ENCODE data around the gene HAAO.

The HAAO gene

GRCh38 chr2:42752816-42753813 is 39.3 kb downstream of the HAAO start:
- no peak overlapping the region for H3K27ac ChIP-seq (ENCODE audit: low read length)
- no peak overlapping the region for H3K4me3 ChIP-seq (ENCODE audit: low read depth in 1 of 2, low read length in 2 of 2)
- H3K9me3 ChIP-seq (ENCODE audit: control insufficient read depth in 1 of 2, low read length in 2 of 2), result no peaks in the 10 kb centered on the region
- H3K36me3 ChIP-seq (ENCODE audit: control insufficient read depth in 1 of 2, insufficient read depth in 2 of 2, low read length in 2 of 2), result peaks cover 8% of the 10 kb centered on the region in 2 donors
- H3K27me3 ChIP-seq (ENCODE audit: low read depth, low read length), result no peaks in the 10 kb centered on the region
- H3K4me1 ChIP-seq (ENCODE audit: control insufficient read depth in 1 of 2, insufficient read depth in 2 of 2, low read length in 2 of 2), result peaks cover 0 to 10% of the 10 kb centered on the region in 2 donors

- Histone ChIP-seq H3K4me1 (ENCODE audit: control insufficient read depth in 1 of 2, insufficient read depth in 2 of 2, low read length in 2 of 2) (peaks cover 0 to 10% of the 10 kb centered on the region in 2 donors), H3K27ac (ENCODE audit: low read length) (no peak overlapping the region), H3K4me3 (ENCODE audit: low read depth in 1 of 2, low read length in 2 of 2) (no peak overlapping the region), H3K36me3 (ENCODE audit: control insufficient read depth in 1 of 2, insufficient read depth in 2 of 2, low read length in 2 of 2) (peaks cover 8 to 10% of the 10 kb centered on the region in 2 donors), H3K27me3 (ENCODE audit: low read depth, low read length) (no peaks in the 10 kb centered on the region), H3K9me3 (ENCODE audit: control insufficient read depth in 1 of 2, low read length in 2 of 2) (no peaks in the 10 kb centered on the region)
These were observed 40.1 kb downstream of the HAAO start for GRCh38 chr2:42752314-42752713.

GRCh38 chr2:42748840-42749239 is 43.5 kb downstream of the HAAO start:
- H3K36me3 ChIP-seq (ENCODE audit: control insufficient read depth in 1 of 2, insufficient read depth in 2 of 2, low read length in 2 of 2), result peaks cover 7 to 10% of the 10 kb centered on the region in 2 donors
- H3K4me3 ChIP-seq (ENCODE audit: low read depth in 1 of 2, low read length in 2 of 2), result no peak overlapping the region

GRCh38 chr2:42747422-42747821 is 45.0 kb downstream of the HAAO start:
- H3K9me3 ChIP-seq (ENCODE audit: control insufficient read depth in 1 of 2, low read length in 2 of 2), result no peaks in the 10 kb centered on the region
- H3K4me1 ChIP-seq (ENCODE audit: control insufficient read depth in 1 of 2, insufficient read depth in 2 of 2, low read length in 2 of 2), result peaks cover 0 to 10% of the 10 kb centered on the region in 2 donors
- H3K27me3 ChIP-seq (ENCODE audit: low read depth, low read length), result no peaks in the 10 kb centered on the region
- peaks cover 3 to 11% of the 10 kb centered on the region in 2 donors for H3K36me3 ChIP-seq (ENCODE audit: control insufficient read depth in 1 of 2, insufficient read depth in 2 of 2, low read length in 2 of 2)
- H3K4me3 ChIP-seq (ENCODE audit: low read depth in 1 of 2, low read length in 2 of 2), result no peak overlapping the region
- no peak overlapping the region for H3K27ac ChIP-seq (ENCODE audit: low read length)

More at GRCh38 chr2:42748840-42749239, 43.5 kb downstream of the HAAO start:
- H3K27me3 ChIP-seq (ENCODE audit: low read depth, low read length), result no peaks in the 10 kb centered on the region
- H3K4me1 ChIP-seq (ENCODE audit: control insufficient read depth in 1 of 2, insufficient read depth in 2 of 2, low read length in 2 of 2), result peaks cover 0 to 10% of the 10 kb centered on the region in 2 donors
- no peaks in the 10 kb centered on the region for H3K9me3 ChIP-seq (ENCODE audit: control insufficient read depth in 1 of 2, low read length in 2 of 2)
- no peak overlapping the region for H3K27ac ChIP-seq (ENCODE audit: low read length)

- Histone ChIP-seq H3K4me1 (ENCODE audit: control insufficient read depth in 1 of 2, insufficient read depth in 2 of 2, low read length in 2 of 2) (no peaks in the 10 kb centered on the region), H3K9me3 (ENCODE audit: control insufficient read depth in 1 of 2, low read length in 2 of 2) (no peaks in the 10 kb centered on the region), H3K4me3 (ENCODE audit: low read depth in 1 of 2, low read length in 2 of 2) (no peak overlapping the region), H3K27me3 (ENCODE audit: low read depth, low read length) (no peaks in the 10 kb centered on the region), H3K27ac (ENCODE audit: low read length) (no peak overlapping the region), H3K36me3 (ENCODE audit: control insufficient read depth in 1 of 2, insufficient read depth in 2 of 2, low read length in 2 of 2) (peaks cover 3 to 11% of the 10 kb centered on the region in 2 donors)
These were observed 47.8 kb downstream of the HAAO start for GRCh38 chr2:42744545-42745082.

- Histone ChIP-seq H3K9me3 (ENCODE audit: control insufficient read depth in 1 of 2, low read length in 2 of 2) (no peaks in the 10 kb centered on the region), H3K27me3 (ENCODE audit: low read depth, low read length) (no peaks in the 10 kb centered on the region), H3K4me3 (ENCODE audit: low read depth in 1 of 2, low read length in 2 of 2) (no peak overlapping the region), H3K27ac (ENCODE audit: low read length) (no peak overlapping the region), H3K4me1 (ENCODE audit: control insufficient read depth in 1 of 2, insufficient read depth in 2 of 2, low read length in 2 of 2) (no peaks in the 10 kb centered on the region), H3K36me3 (ENCODE audit: control insufficient read depth in 1 of 2, insufficient read depth in 2 of 2, low read length in 2 of 2) (peaks cover 0 to 11% of the 10 kb centered on the region in 2 donors)
These were observed 48.8 kb downstream of the HAAO start for GRCh38 chr2:42743659-42743990.

- Histone ChIP-seq H3K27me3 (ENCODE audit: low read depth, low read length) (no peaks in the 10 kb centered on the region), H3K9me3 (ENCODE audit: control insufficient read depth in 1 of 2, low read length in 2 of 2) (no peaks in the 10 kb centered on the region), H3K27ac (ENCODE audit: low read length) (no peak overlapping the region), H3K4me3 (ENCODE audit: low read depth in 1 of 2, low read length in 2 of 2) (no peak overlapping the region), H3K36me3 (ENCODE audit: control insufficient read depth in 1 of 2, insufficient read depth in 2 of 2, low read length in 2 of 2) (peaks cover 0 to 12% of the 10 kb centered on the region in 2 donors), H3K4me1 (ENCODE audit: control insufficient read depth in 1 of 2, insufficient read depth in 2 of 2, low read length in 2 of 2) (no peaks in the 10 kb centered on the region)
These were observed 49.4 kb downstream of the HAAO start for GRCh38 chr2:42742740-42743658.

- no peak overlapping the region for H3K27ac ChIP-seq (ENCODE audit: low read length)
- no peaks in the 10 kb centered on the region for H3K27me3 ChIP-seq (ENCODE audit: low read depth, low read length)
- H3K4me1 ChIP-seq (ENCODE audit: control insufficient read depth in 1 of 2, insufficient read depth in 2 of 2, low read length in 2 of 2), result no peaks in the 10 kb centered on the region
- no peaks in the 10 kb centered on the region for H3K9me3 ChIP-seq (ENCODE audit: control insufficient read depth in 1 of 2, low read length in 2 of 2)
- peaks cover 6 to 21% of the 10 kb centered on the region in 2 donors for H3K36me3 ChIP-seq (ENCODE audit: control insufficient read depth in 1 of 2, insufficient read depth in 2 of 2, low read length in 2 of 2)
- no peak overlapping the region for H3K4me3 ChIP-seq (ENCODE audit: low read depth in 1 of 2, low read length in 2 of 2)
These were observed 51.2 kb downstream of the HAAO start for GRCh38 chr2:42741140-42741539.

GRCh38 chr2:42736598-42737322 is 55.6 kb downstream of the HAAO start:
- Histone ChIP-seq H3K27me3 (ENCODE audit: low read depth, low read length) (no peaks in the 10 kb centered on the region), H3K9me3 (ENCODE audit: control insufficient read depth in 1 of 2, low read length in 2 of 2) (peaks cover 0 to 13% of the 10 kb centered on the region in 2 donors), H3K4me1 (ENCODE audit: control insufficient read depth in 1 of 2, insufficient read depth in 2 of 2, low read length in 2 of 2) (no peaks in the 10 kb centered on the region), H3K4me3 (ENCODE audit: low read depth in 1 of 2, low read length in 2 of 2) (no peak overlapping the region), H3K36me3 (ENCODE audit: control insufficient read depth in 1 of 2, insufficient read depth in 2 of 2, low read length in 2 of 2) (peaks cover 6 to 26% of the 10 kb centered on the region in 2 donors), H3K27ac (ENCODE audit: low read length) (no peak overlapping the region)

GRCh38 chr2:42733852-42734251 is 58.5 kb downstream of the HAAO start:
- no peak overlapping the region for H3K27ac ChIP-seq (ENCODE audit: low read length)

More at GRCh38 chr2:42733852-42734251, 58.5 kb downstream of the HAAO start:
- peaks cover 0 to 21% of the 10 kb centered on the region in 2 donors for H3K9me3 ChIP-seq (ENCODE audit: control insufficient read depth in 1 of 2, low read length in 2 of 2)
- no peaks in the 10 kb centered on the region for H3K27me3 ChIP-seq (ENCODE audit: low read depth, low read length)
- no peaks in the 10 kb centered on the region for H3K4me1 ChIP-seq (ENCODE audit: control insufficient read depth in 1 of 2, insufficient read depth in 2 of 2, low read length in 2 of 2)
- H3K4me3 ChIP-seq (ENCODE audit: low read depth in 1 of 2, low read length in 2 of 2), result no peak overlapping the region
- peaks cover 6 to 26% of the 10 kb centered on the region in 2 donors for H3K36me3 ChIP-seq (ENCODE audit: control insufficient read depth in 1 of 2, insufficient read depth in 2 of 2, low read length in 2 of 2)

Measured in muscle layer of duodenum (tissue), 2 donors.